Measurements from ENCODE around the gene GPR155. TPM values are rescaled to one million over a fixed set of nuclear protein-coding genes. Genes with fewer than 3 reads are reported as not detected.
"Not testable (repeated sequence)": the region's sequence is repeated elsewhere in the genome, so short reads cannot be mapped to it uniquely, and the experiment has no call there.

GPR155 gene
- total RNA-seq, 1 experiment from 2014 or later = 0.20 TPM

- in situ Hi-C loops (cut with HindIII; ENCODE audit: low sequenced_read_pairs) = no loop called here
- DNase-seq (ENCODE audit: low spot score) = no peak
Observed at GRCh38 chr2:174445248-174445647, 41.6 kb downstream of the GPR155 start.

GRCh38 chr2:174444761-174445160, 42.1 kb downstream of the GPR155 start:
- in situ Hi-C loops (cut with HindIII; ENCODE audit: low sequenced_read_pairs) = no loop called here
- no peak for DNase-seq (ENCODE audit: low spot score)

DNA sequence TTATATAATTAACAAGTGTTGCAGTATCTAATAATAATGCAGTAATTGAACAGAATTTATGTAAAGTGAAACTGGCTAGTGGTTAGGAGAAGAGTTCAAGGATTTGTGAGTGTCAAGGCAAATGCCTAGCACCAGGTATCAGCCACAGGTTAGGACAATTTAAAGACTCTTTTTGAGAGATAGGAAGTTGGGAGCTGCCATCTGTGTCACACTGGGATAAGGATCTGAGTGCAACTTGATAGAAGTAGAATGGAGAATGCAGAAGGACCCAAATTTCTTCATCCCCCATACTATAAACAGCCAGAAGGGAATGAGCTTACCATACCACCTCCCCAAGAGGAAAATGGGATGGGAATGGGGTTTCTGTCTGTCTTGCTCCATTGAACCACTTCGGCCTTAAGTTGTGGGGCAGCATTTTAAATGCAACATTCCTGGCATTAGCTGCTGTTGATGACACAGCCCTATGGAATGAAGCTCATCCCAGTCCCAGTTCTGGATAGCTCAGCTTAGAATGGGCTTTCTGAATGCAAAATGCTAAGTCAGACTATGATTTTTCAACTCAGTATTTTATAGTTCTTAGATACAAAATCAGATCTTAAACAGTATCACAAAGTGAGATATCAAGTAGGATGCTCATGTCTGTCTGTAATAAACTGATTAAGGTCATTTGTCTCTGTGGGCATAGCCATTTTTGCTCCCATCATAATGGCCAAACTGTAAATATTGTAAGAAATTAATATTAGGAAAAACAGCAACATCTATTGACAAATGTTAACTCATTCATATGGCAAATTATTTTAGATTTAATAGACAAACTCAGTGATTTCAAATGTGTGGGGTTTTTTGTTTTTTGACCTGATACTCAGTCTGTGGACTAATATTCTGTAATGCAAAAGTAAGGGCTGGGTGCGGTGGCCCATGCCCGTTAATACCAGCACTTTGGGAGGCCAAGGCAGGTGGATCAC, 44.0 kb downstream of the GPR155 start:
- no peak for DNase-seq (ENCODE audit: low spot score)

DNA sequence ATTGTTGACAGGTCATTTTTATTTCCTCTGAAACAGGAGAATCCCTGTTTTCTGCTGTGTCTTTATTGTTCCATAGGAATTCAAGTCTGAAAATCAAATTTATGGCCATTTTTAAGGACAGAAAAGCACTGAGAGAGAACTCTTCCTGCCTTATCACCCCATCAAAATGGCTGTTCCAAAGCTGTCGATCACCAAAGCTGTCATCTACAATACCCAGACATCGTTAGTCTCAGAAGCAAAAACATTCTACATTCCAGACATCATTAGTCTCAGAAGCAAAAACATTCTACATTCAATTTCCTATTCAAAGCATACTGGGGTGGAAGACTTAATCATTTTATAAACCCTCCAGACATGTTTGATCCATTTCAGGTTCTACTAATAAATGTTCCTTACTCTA, 46.9 kb downstream of the GPR155 start:
- no peak for DNase-seq (ENCODE audit: low spot score)
- in situ Hi-C loops (cut with HindIII; ENCODE audit: low sequenced_read_pairs) = no loop called here

More for the DNA sequence above, 44.0 kb downstream of the GPR155 start:
- in situ Hi-C loops (cut with HindIII; ENCODE audit: low sequenced_read_pairs) = no loop called here

- in situ Hi-C loops (cut with HindIII; ENCODE audit: low sequenced_read_pairs) = no loop called here
- DNase-seq (ENCODE audit: low spot score) = no peak
Observed at GRCh38 chr2:174439323-174439722, 47.5 kb downstream of the GPR155 start.

- DNase-seq (ENCODE audit: low spot score) = peak; percentile 61
- in situ Hi-C loops (cut with HindIII; ENCODE audit: low sequenced_read_pairs) = no loop called here
Observed at GRCh38 chr2:174438146-174438886, 48.5 kb downstream of the GPR155 start.

GRCh38 chr2:174436351-174436750, 50.5 kb downstream of the GPR155 start:
- DNase-seq (ENCODE audit: low spot score) = no peak
- in situ Hi-C loops (cut with HindIII; ENCODE audit: low sequenced_read_pairs) = no loop called here

- DNase-seq (ENCODE audit: low spot score) = no peak
- in situ Hi-C loops (cut with HindIII; ENCODE audit: low sequenced_read_pairs) = no loop called here
Observed at GRCh38 chr2:174431902-174432301, 54.9 kb downstream of the GPR155 start.

- DNase-seq (ENCODE audit: low spot score) = no peak
- in situ Hi-C loops (cut with HindIII; ENCODE audit: low sequenced_read_pairs) = no loop called here
Observed at GRCh38 chr2:174430066-174430465, 56.8 kb downstream of the GPR155 start.

DNA sequence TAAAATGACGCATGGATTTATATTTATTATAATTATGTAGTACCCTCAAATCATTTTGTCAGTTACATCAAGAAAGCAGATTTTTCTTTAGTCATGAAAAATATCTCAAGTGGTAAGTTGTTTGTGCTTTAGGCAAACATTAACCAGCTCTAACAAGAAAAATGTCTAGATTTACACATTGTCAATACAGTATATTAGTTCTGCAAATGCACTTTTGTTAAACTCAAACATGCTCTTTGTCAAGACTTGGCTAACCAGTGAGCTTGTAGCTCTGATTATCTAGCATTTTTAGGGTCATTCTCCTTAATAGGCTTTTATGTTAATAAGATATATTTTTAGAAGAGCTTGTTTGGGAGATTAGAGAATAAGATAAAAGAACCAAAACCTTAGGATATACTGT, 58.6 kb downstream of the GPR155 start:
- no peak for DNase-seq (ENCODE audit: low spot score)
- in situ Hi-C loops (cut with HindIII; ENCODE audit: low sequenced_read_pairs) = no loop called here

DNA sequence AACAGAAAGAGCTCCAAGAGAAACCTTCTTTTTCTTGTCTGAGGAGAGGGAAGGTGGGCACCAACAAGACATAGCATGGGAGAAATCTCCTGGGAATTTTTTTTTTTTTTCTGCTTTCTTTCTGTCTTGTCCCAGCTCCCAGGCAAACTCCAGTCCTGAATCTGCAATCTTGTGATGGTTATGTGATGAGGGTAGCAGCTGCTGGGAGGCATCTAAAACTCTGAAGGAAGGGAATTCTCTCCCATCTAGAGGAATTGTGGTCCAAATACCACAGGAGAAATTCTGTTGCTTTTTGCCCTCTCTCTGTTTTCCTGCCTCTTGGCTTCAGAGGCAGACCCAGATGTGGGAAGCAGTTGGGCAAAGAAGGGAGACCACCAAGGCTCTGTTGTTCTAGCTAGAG, 74.6 kb downstream of the GPR155 start:
- DNase-seq (ENCODE audit: low spot score) = no peak
- in situ Hi-C loops (cut with HindIII; ENCODE audit: low sequenced_read_pairs) = no loop called here

DNA sequence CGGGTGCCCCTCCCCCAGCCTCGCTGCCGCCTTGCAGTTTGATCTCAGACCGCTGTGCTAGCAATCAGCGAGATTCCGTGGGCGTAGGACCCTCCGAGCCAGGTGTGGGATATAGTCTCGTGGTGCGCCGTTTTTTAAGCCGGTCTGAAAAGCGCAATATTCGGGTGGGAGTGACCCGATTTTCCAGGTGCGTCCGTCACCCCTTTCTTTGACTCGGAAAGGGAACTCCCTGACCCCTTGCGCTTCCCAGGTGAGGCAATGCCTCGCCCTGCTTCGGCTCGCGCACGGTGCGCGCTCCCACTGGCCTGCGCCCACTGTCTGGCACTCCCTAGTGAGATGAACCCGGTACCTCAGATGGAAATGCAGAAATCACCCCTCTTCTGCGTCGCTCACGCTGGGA, 76.8 kb downstream of the GPR155 start:
- DNase-seq (ENCODE audit: low spot score); in situ Hi-C loops (cut with HindIII; ENCODE audit: low sequenced_read_pairs): not testable (repeated sequence)

- in situ Hi-C loops (cut with HindIII; ENCODE audit: low sequenced_read_pairs) = no loop called here
Observed at GRCh38 chr2:174403628-174404027, 83.2 kb downstream of the GPR155 start.

DNA sequence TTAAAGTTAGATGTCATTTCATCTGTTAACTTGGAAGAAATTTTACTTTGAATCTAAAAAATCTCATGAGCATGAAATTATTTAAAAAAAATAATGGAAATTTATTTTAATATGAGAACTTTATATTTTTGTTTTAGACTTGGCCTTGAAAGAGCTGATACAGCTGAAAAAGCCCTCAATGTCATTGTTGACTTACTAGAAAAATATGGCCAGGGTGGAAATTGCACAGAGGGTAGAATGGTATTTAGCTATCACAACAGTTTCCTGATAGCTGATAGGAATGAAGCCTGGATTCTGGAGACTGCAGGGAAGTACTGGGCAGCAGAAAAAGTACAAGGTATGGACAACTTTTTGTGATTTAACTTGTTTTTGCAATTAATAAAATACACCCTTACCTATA, 86.0 kb downstream of the GPR155 start:
- in situ Hi-C loops (cut with HindIII; ENCODE audit: low sequenced_read_pairs) = no loop called here
- DNase-seq (ENCODE audit: low spot score) = no peak

More at GRCh38 chr2:174403628-174404027, 83.2 kb downstream of the GPR155 start:
- DNase-seq (ENCODE audit: low spot score) = no peak

DNA sequence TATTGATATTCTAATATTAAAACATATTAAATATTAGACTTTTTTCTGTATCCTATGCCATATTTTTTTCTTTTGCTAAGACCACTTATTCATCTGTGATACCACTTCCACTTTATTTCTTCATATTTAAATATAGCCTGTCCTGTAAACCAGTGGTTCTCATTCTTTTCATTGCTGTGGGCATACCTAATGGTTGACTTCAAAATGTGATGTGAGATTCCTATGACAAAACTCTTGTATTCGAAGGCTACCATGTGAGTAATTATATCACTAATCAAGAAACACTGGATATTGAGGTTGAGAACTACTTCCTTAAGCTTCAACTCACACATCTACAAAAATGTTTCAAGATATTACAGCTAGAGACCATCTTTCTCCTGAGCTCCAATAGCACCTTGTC, 87.7 kb downstream of the GPR155 start:
- in situ Hi-C loops (cut with HindIII; ENCODE audit: low sequenced_read_pairs) = no loop called here
- no peak for DNase-seq (ENCODE audit: low spot score)

DNA sequence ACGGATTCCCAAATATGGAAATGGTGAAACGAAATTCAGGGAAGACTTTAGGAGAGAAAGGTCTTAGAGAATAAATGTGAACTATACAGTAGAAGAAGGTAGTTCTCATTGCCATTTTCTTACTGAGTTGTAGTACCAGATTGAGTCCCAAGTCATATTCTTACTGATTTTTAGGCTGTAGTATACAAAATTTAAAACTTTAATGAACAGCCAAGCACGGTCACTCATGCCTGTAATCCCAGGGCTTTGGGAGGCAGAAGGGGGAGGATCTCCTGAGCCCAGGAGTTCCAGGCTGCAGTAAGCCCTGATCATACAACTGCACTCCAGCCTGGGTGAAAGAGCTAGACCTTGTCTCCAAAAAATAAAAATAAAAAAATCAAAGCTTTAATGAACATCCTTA, 89.1 kb downstream of the GPR155 start:
- DNase-seq (ENCODE audit: low spot score) = no peak
- in situ Hi-C loops (cut with HindIII; ENCODE audit: low sequenced_read_pairs) = no loop called here

GRCh38 chr2:174395969-174396630, 90.7 kb downstream of the GPR155 start:
- DNase-seq (ENCODE audit: low spot score) = no peak
- in situ Hi-C loops (cut with HindIII; ENCODE audit: low sequenced_read_pairs) = no loop called here

DNA sequence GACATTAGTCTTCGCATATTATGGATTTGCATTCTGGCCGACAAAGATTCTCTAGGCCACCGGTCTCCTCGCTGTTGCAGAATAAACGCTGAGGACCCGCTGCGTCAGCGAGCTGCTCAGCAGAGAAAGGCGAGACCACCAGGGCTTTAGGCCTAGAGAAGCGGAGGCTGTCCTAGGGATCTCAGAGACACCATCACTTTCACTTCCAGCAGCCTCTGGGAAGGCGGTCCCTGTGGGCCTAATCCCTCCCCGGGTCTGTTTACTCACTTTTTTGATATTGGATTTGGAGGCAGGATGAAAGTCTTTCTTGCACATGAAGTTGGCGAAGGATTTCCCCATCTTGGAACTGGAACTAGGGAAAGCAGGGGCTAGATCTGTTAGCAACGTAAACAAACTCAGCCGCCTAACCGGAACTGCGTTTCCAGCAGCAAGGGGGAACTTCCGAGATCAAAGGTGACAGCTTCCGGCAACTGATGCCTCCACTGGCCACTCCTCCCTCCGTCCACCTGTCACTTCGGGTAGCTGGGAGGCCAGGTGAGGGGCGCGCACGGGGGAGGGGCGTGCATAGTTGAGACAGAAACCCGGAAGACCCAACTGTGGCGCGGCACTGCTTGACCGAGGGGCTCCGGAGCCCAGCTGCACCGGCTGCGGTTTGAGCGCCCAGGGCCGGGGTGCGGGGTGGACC, 91.4 kb downstream of the GPR155 start, which contains the start of gene SCRN3:
Gene SCRN3 (plus strand): TSS at position 447 of the 685 bp plus-strand sequence. CDS start 2,554 bp downstream, outside the sequence.
- in situ Hi-C loops (cut with HindIII; ENCODE audit: low sequenced_read_pairs) = no loop called here
- peak; percentile 94 for DNase-seq (ENCODE audit: low spot score)

DNA sequence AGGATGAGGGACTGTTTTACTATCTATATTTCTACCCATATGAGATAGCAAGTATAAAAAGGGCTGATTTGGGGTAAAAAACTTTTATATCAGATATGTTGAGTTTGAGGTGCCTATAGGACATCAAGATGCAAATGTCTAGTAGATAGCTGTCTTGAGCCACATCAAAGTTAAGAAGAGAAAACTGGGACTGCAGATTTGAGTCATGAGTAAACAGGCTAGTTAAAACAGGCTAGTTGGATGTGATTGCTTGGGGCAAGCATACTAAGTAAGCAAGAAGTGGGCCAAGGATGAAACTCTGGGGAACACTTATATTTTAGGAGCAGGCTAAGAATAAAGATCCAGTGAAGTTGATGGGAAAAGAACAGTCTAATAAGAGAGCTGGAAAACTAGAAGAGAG, 94.1 kb downstream of the GPR155 start:
- DNase-seq (ENCODE audit: low spot score) = no peak
- in situ Hi-C loops (cut with HindIII; ENCODE audit: low sequenced_read_pairs) = no loop called here
